K562 (cell line): ENCODE measurements around the gene ZNF865. TPM values are rescaled to one million over a fixed set of nuclear protein-coding genes. Genes with fewer than 3 reads are reported as not detected.
A peak's percentile ranks its signal among the peaks of the same experiment; 100 is the strongest.

ENCODE experiments used
- CBX1 ChIP-seq: sonication (generic); IDR thresholded peaks from 2 replicates; pipeline ENCODE4 v1.6.1; 2016; ENCODE audit warnings: antibody characterized with exemption, low read depth, mild to moderate bottlenecking
- DIDO1 ChIP-seq: fragments of 450-650 bp; IDR thresholded peaks from 2 replicates; pipeline ENCODE4 v1.6.1; 2016; ENCODE audit warnings: low read depth, missing biosample characterization, missing genetic modification characterization
- EGR1 ChIP-seq: fragments of 450-650 bp; conservative IDR thresholded peaks from 2 replicates; pipeline ENCODE4 v1.6.1; 2017; ENCODE audit warnings: mild to moderate bottlenecking
- FOXA1 ChIP-seq: fragments of 450-650 bp; IDR thresholded peaks from 2 replicates; pipeline ENCODE4 v1.6.1; 2016; ENCODE audit warnings: mild to moderate bottlenecking, borderline replicate concordance
- GATAD2B ChIP-seq: fragments of 450-650 bp; IDR thresholded peaks from 2 replicates; pipeline ENCODE4 v1.6.1; 2017; ENCODE audit warnings: mild to moderate bottlenecking, borderline replicate concordance
- HES1 ChIP-seq: fragments of 450-650 bp; IDR thresholded peaks from 2 replicates; pipeline ENCODE4 v1.6.1; 2016; ENCODE audit warnings: low read depth, mild to moderate bottlenecking, moderate library complexity
- KDM1A ChIP-seq, 2 experiments: fragments of 450-650 bp; IDR thresholded peaks; 2 replicates each; pipeline ENCODE4 v1.6.1; 2016; ENCODE audit warnings: mild to moderate bottlenecking in 2 of 2
- MBD2 ChIP-seq: sonication (generic); IDR thresholded peaks from 2 replicates; pipeline ENCODE4 v1.6.1; 2016; ENCODE audit warnings: low read depth, borderline replicate concordance
- MGA ChIP-seq: fragments of 450-650 bp; IDR thresholded peaks from 2 replicates; pipeline ENCODE4 v1.6.1; 2016; ENCODE audit warnings: mild to moderate bottlenecking, moderate library complexity
- PRDM10 ChIP-seq: fragments of 450-650 bp; IDR thresholded peaks from 2 replicates; pipeline ENCODE4 v1.6.1; 2018; ENCODE audit not compliant: partially characterized antibody
- PTRF ChIP-seq: fragments of 450-650 bp; IDR thresholded peaks from 2 replicates; pipeline ENCODE4 v1.6.1; 2016; ENCODE audit warnings: mild to moderate bottlenecking, missing genetic modification characterization, missing compliant biosample characterization
- RBM17 ChIP-seq: fragments of 200-400 bp; formaldehyde crosslinking; IDR thresholded peaks from 2 replicates; pipeline ENCODE4 v1.6.1; 2017; ENCODE audit warnings: low read depth, mild to moderate bottlenecking, low read length, borderline replicate concordance
- TCF7L2 ChIP-seq: fragments of 150-350 bp; IDR thresholded peaks from 2 replicates; pipeline ENCODE4 v1.6.1; 2016; ENCODE audit warnings: low read depth, mild to moderate bottlenecking, low read length, moderate library complexity
- YBX1 ChIP-seq: fragments of 450-650 bp; IDR thresholded peaks from 2 replicates; pipeline ENCODE4 v1.7.1; 2016; ENCODE audit warnings: mild to moderate bottlenecking
- polyA plus RNA-seq, 8 experiments: library from polyadenylated mRNA; depleted of rRNA in 4 of 8; stranded (reverse) in 5 of 8; unstranded in 3 of 8; fragments of >200 nt; fragmentation: Nextera tagmentation in 2 of 8; fragmentation: Illumina TruSeq in 1 of 8; extraction: Ambion mirVana in 2 of 8; extraction: Trizol in 1 of 8; gene quantifications; 2 replicates each; pipeline versions ENCODE4 v1.2.1 to v1.2.3, GENCODE V29; 2011 to 2014; ENCODE audit warnings: inconsistent platforms in 1 of 8, missing spikeins in 1 of 8
- total RNA-seq, 7 experiments: library from RNA; depleted of rRNA in 6 of 7; stranded (reverse); fragments of >200 nt in 6 of 7; fragmentation: Illumina TruSeq in 2 of 7; extraction: Trizol in 2 of 7; gene quantifications; 2 replicates each; pipeline versions ENCODE4 v1.2.1 to v1.2.3, GENCODE V29; 2011 to 2021; ENCODE audit warnings: low replicate concordance in 1 of 7

ZNF865 gene
- total and polyA plus RNA-seq, 9 of the 15 experiments (the other 6 are each of a cell fraction or from before 2014, with no cell fraction given), result 0.40 to 18.8 (median 1.6) TPM; not detected in 2

GRCh38 chr19:55591555-55591954 lies 13.9 kb upstream of the ZNF865 start (continued):
- no peak for TF ChIP-seq MGA
- TF ChIP-seq CBX1, result no peak
- TF ChIP-seq RBM17, result no peak
- TF ChIP-seq PRDM10, result peak; percentile 98
- no peak for TF ChIP-seq PTRF (tag)
- TF ChIP-seq KDM1A (IDR thresholded peaks at IDR 0.05), result no peak
- peak; percentile 85 for TF ChIP-seq TCF7L2
- no peak for TF ChIP-seq GATAD2B
- peak; percentile 27; the same call in 1 of the 2 replicates for TF ChIP-seq EGR1
- TF ChIP-seq DIDO1 (tag), result no peak
- TF ChIP-seq HES1, result no peak
- no peak for TF ChIP-seq YBX1
- TF ChIP-seq MBD2, result peak; percentile 46; the same call in 1 of the 2 replicates
- TF ChIP-seq FOXA1, result no peak
